Endothelial cell (in vitro differentiated cells): ENCODE measurements around the gene OMD. TPM values are rescaled to one million over a fixed set of nuclear protein-coding genes. Genes with fewer than 3 reads are reported as not detected.

ENCODE experiments used
- DNase-seq: peaks from one replicate; pipeline ENCODE4 v3.0.0; 2021; ENCODE audit warnings: low spot score
- H3K27ac Mint-ChIP-seq: one replicate; pipeline ENCODE4 v1.8.0; 2021; ENCODE audit warnings: mixed read lengths, inconsistent platforms; ENCODE audit not compliant: unreplicated experiment
- H3K27me3 Mint-ChIP-seq: one replicate; pipeline ENCODE4 v1.8.0; 2021; ENCODE audit warnings: mild to moderate bottlenecking, moderate library complexity, mixed read lengths, inconsistent platforms; ENCODE audit not compliant: unreplicated experiment
- H3K36me3 Mint-ChIP-seq: one replicate; pipeline ENCODE4 v1.8.0; 2021; ENCODE audit warnings: mild to moderate bottlenecking, low read depth, mixed read lengths, inconsistent platforms; ENCODE audit not compliant: unreplicated experiment
- H3K4me1 Mint-ChIP-seq: one replicate; pipeline ENCODE4 v1.8.0; 2021; ENCODE audit warnings: mild to moderate bottlenecking, mixed read lengths, inconsistent platforms; ENCODE audit not compliant: unreplicated experiment
- H3K4me3 Mint-ChIP-seq: one replicate; pipeline ENCODE4 v1.8.0; 2021; ENCODE audit warnings: mild to moderate bottlenecking, mixed read lengths, inconsistent platforms; ENCODE audit not compliant: unreplicated experiment
- H3K9me3 Mint-ChIP-seq: one replicate; pipeline ENCODE4 v1.8.0; 2021; ENCODE audit warnings: mixed read lengths, inconsistent platforms; ENCODE audit not compliant: unreplicated experiment
- CTCF ChIP-seq: fragments of 200-600 bp; sonication (generic); IDR thresholded peaks from one replicate; pipeline ENCODE4 v1.5.0; 2021; ENCODE audit warnings: antibody characterized with exemption; ENCODE audit not compliant: unreplicated experiment
- total RNA-seq: library from RNA; stranded (reverse); fragmentation: NEBNext Ultra II Directional; extraction: Animal tissue kit (Norgen Biotek cat#: 25700); gene quantifications from one replicate; pipeline ENCODE4 v1.2.1, GENCODE V29; 2021; ENCODE audit not compliant: unreplicated experiment

Gene OMD
- total RNA-seq, 1 donor from 2014 or later, result not detected

- Mint-ChIP-seq H3K4me1 (no peaks in the 10 kb centered on the region), H3K4me3 (no peak overlapping the region), H3K27ac (no peak overlapping the region), H3K27me3 (no peaks in the 10 kb centered on the region), H3K36me3 (no peaks in the 10 kb centered on the region), H3K9me3 (no peaks in the 10 kb centered on the region)
- no peak for TF ChIP-seq CTCF
- DNase-seq, result no peak
Measured at GRCh38 chr9:92432350-92432749, 8.1 kb upstream of the OMD start.

- H3K27me3 Mint-ChIP-seq, result no peaks in the 10 kb centered on the region
- H3K4me1 Mint-ChIP-seq, result no peaks in the 10 kb centered on the region
- no peak for DNase-seq
- no peak overlapping the region for H3K4me3 Mint-ChIP-seq
- H3K36me3 Mint-ChIP-seq, result no peaks in the 10 kb centered on the region
- TF ChIP-seq CTCF, result no peak
- H3K9me3 Mint-ChIP-seq, result no peaks in the 10 kb centered on the region
- no peak overlapping the region for H3K27ac Mint-ChIP-seq
Measured at GRCh38 chr9:92429836-92430235, 5.6 kb upstream of the OMD start.

- no peaks in the 10 kb centered on the region for H3K27me3 Mint-ChIP-seq
- no peaks in the 10 kb centered on the region for H3K36me3 Mint-ChIP-seq
- H3K9me3 Mint-ChIP-seq, result no peaks in the 10 kb centered on the region
- DNase-seq, result no peak
- TF ChIP-seq CTCF, result no peak
- H3K4me3 Mint-ChIP-seq, result no peak overlapping the region
- H3K27ac Mint-ChIP-seq, result no peak overlapping the region
- H3K4me1 Mint-ChIP-seq, result no peaks in the 10 kb centered on the region
Measured at GRCh38 chr9:92426501-92427145, 2.4 kb upstream of the OMD start.

DNA sequence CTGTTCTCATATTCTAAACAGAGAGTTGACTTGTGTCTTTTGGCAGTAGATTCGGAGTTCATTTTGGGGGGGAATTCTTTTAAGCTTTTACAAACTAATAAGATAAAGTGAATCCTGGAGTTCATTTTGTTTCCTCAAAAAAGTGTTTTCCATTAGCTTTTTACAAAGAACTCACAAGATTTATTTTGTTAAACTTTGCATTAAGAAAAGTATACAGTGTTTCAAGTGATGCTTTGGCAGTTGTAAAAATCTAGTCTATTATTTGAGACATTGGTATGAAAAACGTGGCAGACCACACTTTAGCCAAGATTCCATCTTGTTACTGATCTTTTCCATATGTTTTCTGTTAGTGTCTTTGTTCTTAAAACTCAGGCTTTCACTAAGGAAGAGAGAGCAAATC lies 1.2 kb upstream of the OMD start:
- H3K27ac Mint-ChIP-seq, result no peak overlapping the region
- no peaks in the 10 kb centered on the region for H3K9me3 Mint-ChIP-seq

More for the DNA sequence above, 1.2 kb upstream of the OMD start:
- TF ChIP-seq CTCF, result no peak
- Mint-ChIP-seq H3K27me3 (no peaks in the 10 kb centered on the region), H3K36me3 (no peaks in the 10 kb centered on the region), H3K4me3 (no peak overlapping the region), H3K4me1 (no peaks in the 10 kb centered on the region)
- no peak for DNase-seq
